ENCODE data around the gene ZC3H12C. TPM values are rescaled to one million over a fixed set of nuclear protein-coding genes. Genes with fewer than 3 reads are reported as not detected.
A peak's percentile ranks its signal among the peaks of the same experiment; 100 is the strongest.

Gene ZC3H12C
- total RNA-seq, 1 donor from 2014 or later, result 14.8 TPM

- no peak overlapping the region for H3K4me3 ChIP-seq
- peaks cover 14% of the 10 kb centered on the region for H3K36me3 ChIP-seq
- TF ChIP-seq, protein P1, sequence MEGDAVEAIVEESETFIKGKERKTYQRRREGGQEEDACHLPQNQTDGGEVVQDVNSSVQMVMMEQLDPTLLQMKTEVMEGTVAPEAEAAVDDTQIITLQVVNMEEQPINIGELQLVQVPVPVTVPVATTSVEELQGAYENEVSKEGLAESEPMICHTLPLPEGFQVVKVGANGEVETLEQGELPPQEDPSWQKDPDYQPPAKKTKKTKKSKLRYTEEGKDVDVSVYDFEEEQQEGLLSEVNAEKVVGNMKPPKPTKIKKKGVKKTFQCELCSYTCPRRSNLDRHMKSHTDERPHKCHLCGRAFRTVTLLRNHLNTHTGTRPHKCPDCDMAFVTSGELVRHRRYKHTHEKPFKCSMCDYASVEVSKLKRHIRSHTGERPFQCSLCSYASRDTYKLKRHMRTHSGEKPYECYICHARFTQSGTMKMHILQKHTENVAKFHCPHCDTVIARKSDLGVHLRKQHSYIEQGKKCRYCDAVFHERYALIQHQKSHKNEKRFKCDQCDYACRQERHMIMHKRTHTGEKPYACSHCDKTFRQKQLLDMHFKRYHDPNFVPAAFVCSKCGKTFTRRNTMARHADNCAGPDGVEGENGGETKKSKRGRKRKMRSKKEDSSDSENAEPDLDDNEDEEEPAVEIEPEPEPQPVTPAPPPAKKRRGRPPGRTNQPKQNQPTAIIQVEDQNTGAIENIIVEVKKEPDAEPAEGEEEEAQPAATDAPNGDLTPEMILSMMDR (IDR thresholded peaks at IDR 0.05), result no peak
- no peak for DNase-seq
- H3K27me3 ChIP-seq, result no peaks in the 10 kb centered on the region
- H3K9me3 ChIP-seq, result no peaks in the 10 kb centered on the region
- intact Hi-C loops (cut with DNase I), result no loop called here
- no peak for ATAC-seq
- H3K4me1 ChIP-seq, result no peaks in the 10 kb centered on the region
- no peak overlapping the region for H3K27ac ChIP-seq
Measured at GRCh38 chr11:110169738-110170137, 76.5 kb downstream of the ZC3H12C start.

DNA sequence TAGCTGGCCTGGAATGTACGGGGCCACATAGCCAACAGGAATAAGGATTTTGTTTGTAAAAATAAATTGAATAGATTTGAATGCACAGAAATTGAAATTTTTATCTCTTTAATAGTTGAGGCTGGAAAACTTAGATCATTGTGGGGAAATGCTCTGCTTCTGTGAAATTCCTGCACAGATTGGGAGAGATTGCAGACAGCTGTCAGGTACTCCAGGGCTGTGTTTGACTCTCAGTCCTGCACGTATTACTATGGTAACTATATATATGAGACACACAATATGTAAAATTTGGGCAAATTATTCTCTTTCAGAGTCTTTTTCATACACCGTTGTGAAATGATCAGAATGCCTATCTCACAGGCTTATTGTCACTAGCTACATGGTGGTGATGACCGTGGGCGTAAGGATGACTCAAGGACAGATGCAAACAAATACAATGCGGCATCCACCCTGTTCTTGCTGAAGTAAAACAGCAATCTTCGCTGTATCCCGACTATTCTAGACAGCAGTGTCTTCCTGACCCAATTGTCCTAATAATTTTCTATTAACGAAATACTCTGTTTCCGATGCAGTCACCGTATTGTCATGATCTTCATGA lies 79.4 kb downstream of the ZC3H12C start:
- H3K27me3 ChIP-seq, result no peaks in the 10 kb centered on the region
- DNase-seq (no peak), ATAC-seq (no peak)
- no peaks in the 10 kb centered on the region for H3K36me3 ChIP-seq
- no peaks in the 10 kb centered on the region for H3K9me3 ChIP-seq
- intact Hi-C loops (cut with DNase I), result no loop called here
- H3K4me1 ChIP-seq, result no peaks in the 10 kb centered on the region
- H3K4me3 ChIP-seq, result no peak overlapping the region
- no peak overlapping the region for H3K27ac ChIP-seq
- TF ChIP-seq, protein P1 (IDR thresholded peaks at IDR 0.05), result no peak

DNA sequence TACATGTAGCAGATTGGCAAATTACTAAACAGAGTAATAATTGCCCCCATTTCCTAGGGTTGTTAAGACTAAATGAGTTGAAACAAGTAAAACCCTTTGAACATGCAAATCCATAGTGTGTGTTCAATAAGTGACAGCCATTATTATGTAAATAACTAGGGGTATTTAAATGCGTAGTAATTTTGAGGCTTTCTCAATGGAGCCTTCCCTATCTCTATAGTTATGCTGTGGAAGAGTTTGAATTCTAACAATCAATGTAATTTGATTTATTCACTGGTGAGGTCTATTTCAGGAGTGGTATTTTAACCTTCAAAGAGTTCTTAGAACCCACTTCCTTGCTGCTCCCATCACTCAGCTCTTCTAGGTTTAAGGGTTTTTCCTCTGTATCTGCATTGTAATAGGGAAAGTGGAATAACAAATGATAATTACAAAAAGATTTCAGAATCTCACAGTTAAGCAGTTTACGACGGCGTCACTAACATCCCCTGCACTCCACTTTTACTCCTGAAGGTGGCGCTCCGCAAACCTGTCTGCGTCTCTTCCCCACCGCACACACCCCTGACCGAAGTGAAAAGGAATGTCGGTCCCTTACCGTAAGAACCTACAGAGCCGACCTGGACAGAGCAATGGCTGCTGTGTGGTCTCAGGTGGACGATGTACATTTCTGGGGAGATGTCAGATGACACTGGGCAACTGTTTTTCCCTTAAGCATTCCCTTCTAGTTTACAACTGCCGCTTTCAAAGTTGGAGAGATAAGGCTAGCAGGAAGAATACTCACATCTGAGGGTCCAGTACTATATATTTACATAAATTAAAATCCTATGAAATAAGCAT lies 80.8 kb downstream of the ZC3H12C start:
- H3K4me1 ChIP-seq, result no peaks in the 10 kb centered on the region
- H3K36me3 ChIP-seq, result no peaks in the 10 kb centered on the region
- H3K27me3 ChIP-seq, result no peaks in the 10 kb centered on the region
- TF ChIP-seq, protein P1 (IDR thresholded peaks at IDR 0.05), result peak; percentile 74
- peak; percentile 93 for ATAC-seq
- H3K4me3 ChIP-seq, result peak overlapping the region; percentile 9
- intact Hi-C loops (cut with DNase I), result no loop called here
- DNase-seq, result peak; percentile 83
- no peaks in the 10 kb centered on the region for H3K9me3 ChIP-seq
- peak overlapping the region; percentile 20 for H3K27ac ChIP-seq

DNA sequence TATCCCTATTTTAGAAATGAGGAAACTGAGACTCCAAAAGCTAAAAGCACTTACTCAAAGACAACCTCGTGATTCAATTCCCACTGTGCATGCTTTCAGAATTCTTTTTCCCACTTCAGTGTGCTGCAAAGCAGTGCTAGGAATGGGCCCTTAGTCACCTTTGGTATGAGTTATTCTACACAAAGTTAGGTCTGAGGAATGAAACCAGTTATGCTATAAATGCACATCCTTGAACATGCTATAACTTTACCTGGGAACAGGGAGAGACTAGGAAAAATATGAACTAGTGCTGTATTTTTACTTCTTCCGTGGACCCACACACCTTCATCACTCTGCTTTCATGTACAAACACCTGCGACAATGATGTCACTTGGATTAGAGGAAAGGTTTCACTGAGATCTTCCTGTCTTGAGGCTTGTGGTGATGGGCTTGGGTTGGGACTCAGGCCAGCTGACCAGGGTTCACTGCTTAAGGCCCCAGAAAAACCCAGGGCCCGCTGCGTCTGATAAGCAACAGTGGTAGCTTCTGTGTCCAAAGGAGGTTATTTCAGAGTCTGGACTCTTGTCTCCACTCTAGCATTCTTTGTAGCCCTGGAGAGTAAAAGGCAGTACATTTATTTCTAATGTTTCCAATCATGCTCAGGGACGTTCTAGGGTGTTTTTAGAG lies 81.6 kb downstream of the ZC3H12C start:
- Histone ChIP-seq H3K4me1 (no peaks in the 10 kb centered on the region), H3K36me3 (no peaks in the 10 kb centered on the region), H3K27me3 (no peaks in the 10 kb centered on the region), H3K9me3 (no peaks in the 10 kb centered on the region), H3K27ac (peak overlapping the region; percentile 20), H3K4me3 (peak overlapping the region; percentile 9)
- peak; percentile 59 for ATAC-seq
- intact Hi-C loops (cut with DNase I), result no loop called here
- TF ChIP-seq, protein P1 (IDR thresholded peaks at IDR 0.05), result no peak
- DNase-seq, result no peak

DNA sequence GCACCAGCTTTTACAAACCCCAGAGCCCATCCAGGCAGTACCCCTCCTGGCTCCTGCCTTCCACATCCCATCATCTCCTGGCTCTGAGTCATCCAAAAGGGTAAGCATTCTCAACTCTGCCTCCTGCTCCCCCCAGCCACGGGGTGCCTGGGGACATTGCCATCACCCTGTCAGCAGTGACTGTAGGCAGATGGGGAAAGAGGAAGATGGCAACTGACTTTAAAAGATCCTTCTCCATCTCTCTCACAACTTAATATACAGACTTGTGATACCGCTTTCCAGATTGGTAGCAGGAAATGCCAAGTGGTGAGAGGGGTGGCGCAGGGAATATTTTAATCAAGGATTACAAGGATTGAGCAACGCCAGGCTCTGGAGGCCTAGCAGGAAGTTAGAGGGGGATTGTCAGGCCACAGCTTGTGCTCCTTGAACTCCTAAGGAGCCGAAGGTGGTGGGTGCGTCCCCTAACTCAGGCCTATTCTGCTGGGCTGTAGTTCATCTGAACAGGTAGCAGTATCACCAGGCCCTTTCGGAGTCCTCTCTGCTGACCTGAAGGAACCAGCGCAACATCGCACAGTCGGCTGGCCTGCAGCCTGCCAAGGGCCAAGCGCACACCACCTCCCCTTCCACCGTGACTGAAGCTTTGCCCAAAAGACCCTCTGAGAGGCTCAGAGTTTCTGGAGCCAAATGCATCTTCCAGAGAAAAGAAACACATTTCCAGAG lies 83.3 kb downstream of the ZC3H12C start:
- ATAC-seq, result peak; percentile 11
- no peaks in the 10 kb centered on the region for H3K4me1 ChIP-seq
- no peak for DNase-seq
- no peak overlapping the region for H3K27ac ChIP-seq
- no peaks in the 10 kb centered on the region for H3K27me3 ChIP-seq
- TF ChIP-seq, protein P1 (IDR thresholded peaks at IDR 0.05), result no peak
- H3K36me3 ChIP-seq, result no peaks in the 10 kb centered on the region
- intact Hi-C loops (cut with DNase I), result no loop called here
- H3K4me3 ChIP-seq, result no peak overlapping the region
- H3K9me3 ChIP-seq, result no peaks in the 10 kb centered on the region

All from upper lobe of right lung (tissue), 1 donor.